H1 (cell line): ENCODE measurements around the gene SNAI1. TPM values are rescaled to one million over a fixed set of nuclear protein-coding genes. Genes with fewer than 3 reads are reported as not detected.

Experiments used
- ATF2 ChIP-seq: IDR thresholded peaks from 2 replicates; pipeline ENCODE4 v1.6.1; 2012; ENCODE audit warnings: low read length, inconsistent platforms
- BRCA1 ChIP-seq: IDR thresholded peaks from 2 replicates; pipeline ENCODE4 v1.6.1; 2012; ENCODE audit warnings: low read depth, low read length, improper control_type of control experiment
- RFX5 ChIP-seq: IDR thresholded peaks from 2 replicates; pipeline ENCODE4 v1.6.1; 2011; ENCODE audit warnings: low read depth, low read length, improper control_type of control experiment, borderline replicate concordance
- SIRT6 ChIP-seq: IDR thresholded peaks from one replicate; pipeline ENCODE4 v1.7.1; 2012; ENCODE audit warnings: low read length, inconsistent platforms
- TCF12 ChIP-seq: IDR thresholded peaks from 2 replicates; pipeline ENCODE4 v1.6.1; 2011; ENCODE audit warnings: low read depth, mild to moderate bottlenecking, low read length
- polyA plus RNA-seq, 7 experiments: library from polyadenylated mRNA; depleted of rRNA in 3 of 7; stranded (reverse) in 5 of 7; unstranded in 2 of 7; fragments of >200 nt in 5 of 7; fragments of 200-250 nt in 2 of 7; gene quantifications; 1 replicate in 5 of 7; 2 replicates in 1 of 7; 4 replicates in 1 of 7; pipeline versions ENCODE4 v1.2.1 to v1.2.3, GENCODE V29; 2011 to 2013; ENCODE audit warnings: missing spikeins in 2 of 7, mixed read lengths in 2 of 7
- total RNA-seq: library from RNA; stranded (reverse); fragmentation: NEBNext Ultra II Directional; extraction: Animal tissue kit (Norgen Biotek cat#: 25700); gene quantifications from 2 replicates; pipeline ENCODE4 v1.2.1, GENCODE V29; 2021
- TF ChIP-seq, protein P1 (sequence below): IDR thresholded peaks from 2 replicates; pipeline ENCODE4 v1.6.1; 2012; ENCODE audit warnings: inconsistent platforms

Gene SNAI1
- total and polyA plus RNA-seq, 2 of the 8 experiments (the other 6 are each of a cell fraction or from before 2014, with no cell fraction given): 6.5 to 8.0 TPM

DNA sequence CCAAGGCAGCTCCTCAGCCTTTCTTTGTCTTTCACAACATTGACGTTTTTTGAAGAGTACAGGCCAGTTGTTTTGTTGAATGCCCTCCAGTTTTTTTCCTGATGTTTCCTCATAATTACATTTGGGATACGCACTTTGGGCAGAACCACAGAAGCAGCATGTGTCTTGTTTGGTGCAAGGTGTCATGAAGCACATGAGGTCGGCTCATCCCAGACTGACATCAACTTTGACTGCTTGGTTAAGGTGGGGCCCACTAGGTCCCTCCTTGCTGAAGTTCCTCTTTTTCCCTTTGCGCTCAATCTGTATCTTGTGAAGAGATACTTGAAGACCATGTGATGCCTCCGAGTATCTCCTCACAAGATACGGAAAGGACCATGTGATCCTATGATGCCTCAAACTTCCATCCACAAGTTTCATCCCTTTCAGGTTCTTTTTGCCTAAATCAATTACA, 10.5 kb downstream of the SNAI1 start (continued):
- TF ChIP-seq SIRT6 (no peak), TCF12 (no peak), BRCA1 (no peak), RFX5 (no peak), ATF2 (no peak)
- TF ChIP-seq, protein P1, sequence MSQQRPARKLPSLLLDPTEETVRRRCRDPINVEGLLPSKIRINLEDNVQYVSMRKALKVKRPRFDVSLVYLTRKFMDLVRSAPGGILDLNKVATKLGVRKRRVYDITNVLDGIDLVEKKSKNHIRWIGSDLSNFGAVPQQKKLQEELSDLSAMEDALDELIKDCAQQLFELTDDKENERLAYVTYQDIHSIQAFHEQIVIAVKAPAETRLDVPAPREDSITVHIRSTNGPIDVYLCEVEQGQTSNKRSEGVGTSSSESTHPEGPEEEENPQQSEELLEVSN: no peak
